Measurements from ENCODE around the gene ADAMTS10. TPM values are rescaled to one million over a fixed set of nuclear protein-coding genes. Genes with fewer than 3 reads are reported as not detected.

The ADAMTS10 gene
- total RNA-seq, 1 experiment from 2014 or later, result 10.2 TPM

- Histone ChIP-seq H3K4me2 (ENCODE audit: low read length) (no peak overlapping the region), H3K9me2 (ENCODE audit: insufficient read depth) (no peaks in the 10 kb centered on the region), H2AFZ (ENCODE audit: low read depth, low read length, poor library complexity, severe bottlenecking) (no peak overlapping the region), H3K79me2 (ENCODE audit: insufficient read depth, low read length) (no peaks in the 10 kb centered on the region), H3K36me3 (ENCODE audit: control insufficient read depth in 1 of 2, insufficient read depth in 2 of 2, low read length in 2 of 2) (no peaks in the 10 kb centered on the region), H3K27ac (ENCODE audit: low read depth, low read length) (no peak overlapping the region), H3K4me1 (ENCODE audit: control insufficient read depth in 1 of 2, insufficient read depth in 2 of 2, low read length in 2 of 2) (no peaks in the 10 kb centered on the region), H3K27me3 (ENCODE audit: insufficient read depth, low read length) (no peaks in the 10 kb centered on the region), H3K9ac (ENCODE audit: low read length) (no peak overlapping the region), H3K9me3 (ENCODE audit: control insufficient read depth in 1 of 2, insufficient read depth in 1 of 2, low read depth in 1 of 2, low read length in 2 of 2) (no peaks in the 10 kb centered on the region), H3K4me3 (replicated peaks in 1 of 2; ENCODE audit: low read depth in 1 of 2, low read length in 2 of 2) (no peak overlapping the region), H4K20me1 (ENCODE audit: insufficient read depth) (no peaks in the 10 kb centered on the region)
- ATAC-seq, result no peak
- intact Hi-C loops (cut with micrococcal nuclease), result no loop called here
- BruUV-seq (replicated peaks), result no TSS peak
- DNase-seq (ENCODE audit: low read depth, low spot score), result no peak
- ChIA-PET POLR2A (no interaction called here), RAD21 (ENCODE audit: low non-redundant PET in 1 of 2, low total read pairs in 2 of 2, uncharacterized antibody in 2 of 2, unreplicated experiment in 2 of 2) (no interaction called here), CTCF (no interaction called here)
- TF ChIP-seq SIN3A (IDR thresholded peaks at IDR 0.05; ENCODE audit: low read depth) (no peak), YY1 (IDR thresholded peaks at IDR 0.05; ENCODE audit: extremely low read depth, insufficient replicate concordance, low read depth, low read length) (no peak), RAD21 (IDR thresholded peaks at IDR 0.05; ENCODE audit: low read depth) (no peak), EZH2phosphoT487 (IDR thresholded peaks at IDR 0.05; ENCODE audit: borderline replicate concordance) (no peak), EZH2 (IDR thresholded peaks at IDR 0.05) (no peak), REST (IDR thresholded peaks at IDR 0.05; ENCODE audit: low read depth) (no peak), ELF1 (IDR thresholded peaks at IDR 0.05; ENCODE audit: borderline replicate concordance, low read depth) (no peak), FOSL1 (IDR thresholded peaks at IDR 0.05; ENCODE audit: low read depth) (no peak), SP1 (IDR thresholded peaks at IDR 0.05; ENCODE audit: low read depth) (no peak), JUND (IDR thresholded peaks at IDR 0.05) (no peak), CTCF (IDR thresholded peaks at IDR 0.05 in 2 of 3, conservative IDR thresholded peaks at IDR 0.05 in 1 of 3; ENCODE audit: borderline replicate concordance in 1 of 3, insufficient read depth in 1 of 3, low read depth in 2 of 3, low read length in 2 of 3) (no peak), TCF7L2 (IDR thresholded peaks at IDR 0.05; ENCODE audit: borderline replicate concordance, extremely low read depth, insufficient read depth, insufficient read length) (no peak), POLR2A (IDR thresholded peaks at IDR 0.05; ENCODE audit: borderline replicate concordance, extremely low read depth, insufficient read depth, insufficient read length) (no peak), ZFX (IDR thresholded peaks at IDR 0.05) (no peak), ZBTB33 (IDR thresholded peaks at IDR 0.05; ENCODE audit: extremely low read depth, insufficient replicate concordance, low read length) (no peak), CBX3 (IDR thresholded peaks at IDR 0.05; ENCODE audit: low read depth) (no peak)
- TF ChIP-seq, protein P1, sequence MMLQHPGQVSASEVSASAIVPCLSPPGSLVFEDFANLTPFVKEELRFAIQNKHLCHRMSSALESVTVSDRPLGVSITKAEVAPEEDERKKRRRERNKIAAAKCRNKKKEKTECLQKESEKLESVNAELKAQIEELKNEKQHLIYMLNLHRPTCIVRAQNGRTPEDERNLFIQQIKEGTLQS (IDR thresholded peaks at IDR 0.05), result no peak
Measured at GRCh38 chr19:8631425-8631819, 20.9 kb upstream of the ADAMTS10 start.
